Measurements from ENCODE around the gene COL9A3. TPM values are rescaled to one million over a fixed set of nuclear protein-coding genes. Genes with fewer than 3 reads are reported as not detected.

Gene COL9A3
- total RNA-seq, 1 donor: 0.43 TPM

DNA sequence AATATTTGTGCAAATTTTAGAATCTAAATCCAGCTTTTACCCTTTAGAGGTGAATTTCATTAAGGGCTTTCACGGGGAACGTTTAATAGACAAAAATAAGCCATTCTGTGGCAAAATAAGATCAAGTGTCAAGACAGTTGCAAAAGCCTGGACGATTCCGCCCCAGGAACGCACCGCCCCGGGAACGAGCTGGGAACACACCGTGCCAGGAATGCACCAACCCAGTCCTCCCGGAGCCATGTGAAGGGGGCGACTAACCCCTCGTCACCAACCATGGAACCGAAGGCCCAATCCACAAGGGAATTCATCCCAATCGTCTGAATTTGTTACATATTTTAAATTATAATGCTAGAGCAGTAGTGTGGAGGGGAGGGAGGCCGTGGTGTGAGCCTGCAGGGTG lies 65.6 kb downstream of the COL9A3 start:
- TF ChIP-seq, protein P1, sequence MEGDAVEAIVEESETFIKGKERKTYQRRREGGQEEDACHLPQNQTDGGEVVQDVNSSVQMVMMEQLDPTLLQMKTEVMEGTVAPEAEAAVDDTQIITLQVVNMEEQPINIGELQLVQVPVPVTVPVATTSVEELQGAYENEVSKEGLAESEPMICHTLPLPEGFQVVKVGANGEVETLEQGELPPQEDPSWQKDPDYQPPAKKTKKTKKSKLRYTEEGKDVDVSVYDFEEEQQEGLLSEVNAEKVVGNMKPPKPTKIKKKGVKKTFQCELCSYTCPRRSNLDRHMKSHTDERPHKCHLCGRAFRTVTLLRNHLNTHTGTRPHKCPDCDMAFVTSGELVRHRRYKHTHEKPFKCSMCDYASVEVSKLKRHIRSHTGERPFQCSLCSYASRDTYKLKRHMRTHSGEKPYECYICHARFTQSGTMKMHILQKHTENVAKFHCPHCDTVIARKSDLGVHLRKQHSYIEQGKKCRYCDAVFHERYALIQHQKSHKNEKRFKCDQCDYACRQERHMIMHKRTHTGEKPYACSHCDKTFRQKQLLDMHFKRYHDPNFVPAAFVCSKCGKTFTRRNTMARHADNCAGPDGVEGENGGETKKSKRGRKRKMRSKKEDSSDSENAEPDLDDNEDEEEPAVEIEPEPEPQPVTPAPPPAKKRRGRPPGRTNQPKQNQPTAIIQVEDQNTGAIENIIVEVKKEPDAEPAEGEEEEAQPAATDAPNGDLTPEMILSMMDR (IDR thresholded peaks at IDR 0.05; ENCODE audit: insufficient read depth, low read depth, low read length): no peak
- DNase-seq (ENCODE audit: low read depth): no peak
- H3K4me3 ChIP-seq (ENCODE audit: low read depth, low read length): no peak overlapping the region

DNA sequence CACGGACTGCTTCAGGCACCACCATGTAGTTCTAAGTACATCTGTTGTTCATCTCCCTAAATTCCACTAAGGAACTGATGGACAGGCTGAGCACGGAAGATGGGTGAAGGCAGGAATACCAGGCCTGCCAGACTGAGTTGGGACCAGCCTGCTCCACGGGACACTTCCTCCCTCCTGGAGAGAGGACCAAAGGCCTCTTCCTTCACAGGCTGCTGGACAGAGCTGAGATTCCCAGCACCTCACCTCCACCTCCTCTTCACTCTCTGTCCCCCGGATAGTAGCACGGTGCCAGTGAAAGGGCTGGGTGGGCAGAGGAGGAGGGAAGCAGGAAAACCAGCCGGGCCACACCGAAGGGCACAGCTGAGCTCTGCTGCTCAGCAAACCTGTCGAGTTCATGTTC lies 67.7 kb downstream of the COL9A3 start:
- DNase-seq (ENCODE audit: low read depth): no peak
- TF ChIP-seq, protein P1 (IDR thresholded peaks at IDR 0.05; ENCODE audit: insufficient read depth, low read depth, low read length): no peak
- no peak overlapping the region for H3K4me3 ChIP-seq (ENCODE audit: low read depth, low read length)

DNA sequence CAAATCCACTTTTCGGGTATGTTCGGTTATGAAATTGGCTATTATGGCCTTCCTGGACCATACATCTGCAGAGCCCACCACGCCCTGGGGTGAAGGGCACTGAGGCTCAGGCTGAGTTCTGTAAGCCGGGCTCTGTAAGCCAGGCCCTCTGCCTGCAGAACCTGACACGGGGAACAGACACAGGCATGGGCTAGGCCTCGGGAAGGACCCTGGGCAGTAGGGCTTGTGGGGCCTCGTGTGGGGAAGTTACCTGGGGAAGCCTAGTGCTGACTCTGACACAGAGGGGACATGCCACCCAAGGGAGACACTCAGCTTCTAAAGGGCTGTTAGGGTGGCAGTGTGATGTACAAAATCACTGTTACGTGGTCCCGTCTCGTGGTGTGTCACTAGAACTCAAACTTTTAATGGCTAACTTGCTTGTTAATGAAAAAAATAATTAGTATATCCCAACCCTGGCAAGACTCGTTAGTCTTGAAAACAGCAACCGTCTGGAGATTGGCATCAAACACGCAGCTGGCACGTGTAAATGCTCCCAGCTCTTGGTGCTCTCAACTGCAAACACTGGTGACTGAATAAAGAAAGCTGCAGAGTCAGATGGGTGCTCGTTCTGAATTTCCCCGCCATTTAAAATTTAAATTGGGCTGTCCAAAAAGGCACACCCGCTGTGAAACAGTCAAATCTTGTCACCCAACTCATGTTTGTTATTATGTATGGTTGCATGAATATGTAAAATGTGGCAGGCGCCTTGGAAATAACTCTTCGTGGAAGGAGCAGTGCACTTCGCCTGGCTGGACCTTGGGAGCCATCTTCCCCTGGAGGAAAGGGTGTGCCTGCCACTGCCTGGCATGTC lies 68.4 kb downstream of the COL9A3 start:
- DNase-seq (ENCODE audit: low read depth): no peak
- TF ChIP-seq, protein P1 (IDR thresholded peaks at IDR 0.05; ENCODE audit: insufficient read depth, low read depth, low read length): no peak
- H3K4me3 ChIP-seq (ENCODE audit: low read depth, low read length): no peak overlapping the region

DNA sequence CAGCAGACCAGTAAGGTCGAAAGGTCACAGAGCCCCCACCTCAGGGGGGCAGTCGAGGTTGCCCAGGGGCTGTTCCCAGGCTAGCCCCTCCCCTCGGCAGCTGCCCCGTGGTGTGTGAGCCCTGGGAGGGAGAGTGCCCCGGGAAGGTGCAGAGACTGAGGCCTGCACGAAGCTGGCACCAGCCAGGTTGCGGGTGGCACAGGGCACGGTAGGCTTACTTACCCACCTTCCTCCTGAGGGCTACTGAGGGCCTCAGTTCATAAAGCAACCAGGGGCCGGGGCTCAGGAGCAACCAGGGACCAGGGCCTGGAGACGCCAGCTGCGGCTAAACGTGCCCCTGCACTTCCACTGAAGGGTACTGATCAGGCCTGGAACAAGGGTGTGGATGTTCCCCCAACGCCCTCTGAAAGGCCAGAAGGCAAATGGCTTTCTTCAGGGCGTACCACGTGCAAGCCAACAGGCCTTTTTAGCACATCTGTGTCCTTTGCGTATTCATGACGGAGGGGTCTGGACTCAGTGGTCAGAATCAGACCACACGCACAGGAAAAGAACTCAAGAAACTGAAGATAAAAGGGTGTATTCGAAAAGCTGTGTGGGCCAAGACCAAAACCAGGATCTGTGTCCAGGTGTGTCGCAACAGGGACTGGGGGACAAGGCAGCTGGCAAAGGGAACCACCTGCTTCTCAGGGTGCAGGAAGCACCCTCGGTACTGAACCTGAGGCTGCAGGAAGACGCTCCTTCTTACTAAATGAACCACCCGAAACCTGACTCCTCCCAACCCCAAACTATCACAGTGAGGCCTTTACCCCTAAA lies 69.3 kb downstream of the COL9A3 start:
- TF ChIP-seq, protein P1 (IDR thresholded peaks at IDR 0.05; ENCODE audit: insufficient read depth, low read depth, low read length): no peak
- H3K4me3 ChIP-seq (ENCODE audit: low read depth, low read length): no peak overlapping the region
- peak; percentile 20 for DNase-seq (ENCODE audit: low read depth)

DNA sequence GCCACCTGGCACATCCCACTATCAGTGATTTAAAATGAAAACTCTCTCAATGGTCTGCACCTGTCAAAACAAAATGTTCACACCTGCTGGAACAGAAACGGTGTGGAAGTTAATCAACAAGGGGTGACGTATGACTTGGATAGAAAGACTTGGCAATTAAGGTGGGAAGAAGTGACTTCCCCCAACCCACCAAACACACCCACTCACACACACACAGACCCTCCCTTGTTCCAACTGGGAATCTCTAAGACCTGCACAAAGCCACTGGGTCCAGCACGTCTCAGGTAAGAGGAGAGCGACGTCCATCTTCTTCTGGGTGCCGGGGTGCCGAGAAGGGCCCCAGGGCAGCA lies 69.8 kb downstream of the COL9A3 start:
- no peak for DNase-seq (ENCODE audit: low read depth)
- TF ChIP-seq, protein P1 (IDR thresholded peaks at IDR 0.05; ENCODE audit: insufficient read depth, low read depth, low read length): no peak
- no peak overlapping the region for H3K4me3 ChIP-seq (ENCODE audit: low read depth, low read length)

DNA sequence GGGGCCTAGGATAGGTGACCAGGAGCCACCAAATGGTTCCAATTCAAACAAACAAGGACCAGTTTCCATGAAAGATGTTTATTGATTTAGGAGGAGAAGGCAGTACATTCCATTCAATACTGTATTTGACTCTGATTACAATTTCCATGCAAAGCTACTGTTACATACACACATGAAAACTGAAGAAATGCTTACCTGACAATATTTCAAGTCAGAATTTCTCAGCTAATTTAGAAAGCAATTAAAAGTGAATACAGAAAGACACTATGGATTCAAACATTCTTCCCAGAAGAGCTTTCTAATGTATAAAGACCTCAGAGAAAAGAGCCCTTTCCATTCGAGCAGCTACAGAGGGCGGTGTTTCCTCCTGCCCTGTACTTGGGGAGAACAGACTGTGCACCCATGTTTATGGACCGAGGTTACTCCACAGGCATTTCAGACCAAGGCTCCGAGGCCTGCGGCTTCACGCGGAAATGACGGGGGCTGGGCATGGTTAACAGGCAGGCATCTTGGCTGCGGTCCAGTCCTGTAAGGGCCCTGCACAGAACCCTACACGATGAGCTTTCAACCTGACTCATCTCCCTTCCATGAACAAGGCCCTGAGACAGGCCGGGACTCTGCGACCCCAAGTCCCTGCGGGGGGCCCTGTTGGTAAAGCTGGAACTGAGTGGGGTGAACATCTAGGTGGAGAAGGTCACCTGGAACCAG lies 70.5 kb downstream of the COL9A3 start:
- H3K4me3 ChIP-seq (ENCODE audit: low read depth, low read length): no peak overlapping the region
- peak; percentile 98 for DNase-seq (ENCODE audit: low read depth)
- TF ChIP-seq, protein P1 (IDR thresholded peaks at IDR 0.05; ENCODE audit: insufficient read depth, low read depth, low read length): peak; percentile 40
